Small intestine (tissue), 16 donors: ENCODE measurements around the gene SSX1. TPM values are rescaled to one million over a fixed set of nuclear protein-coding genes. Genes with fewer than 3 reads are reported as not detected.
"Not testable (repeated sequence)": the region's sequence is repeated elsewhere in the genome, so short reads cannot be mapped to it uniquely, and the experiment has no call there.

Experiments
- DNase-seq, 2 donors: peaks; one replicate each; pipeline versions ENCODE4 v3.0.0 to v3.0.0-alpha.2; 2013
- FAIRE-seq: peaks from 2 replicates; lab custom pipeline; 2012; peaks lifted over from hg19 to GRCh38; lab: Jason Lieb, UNC
- H3K27ac ChIP-seq, 3 donors: one replicate each; pipeline ENCODE4 v1.5.1; 2013; ENCODE audit warnings: low read length in 2 of 3, mild to moderate bottlenecking in 2 of 3, control low read depth in 1 of 3, inconsistent platforms in 1 of 3, low read depth in 1 of 3, moderate library complexity in 1 of 3
- H3K27me3 ChIP-seq, 3 donors: one replicate each; pipeline ENCODE4 v1.6.1; 2013; ENCODE audit warnings: low read length in 3 of 3, inconsistent platforms in 1 of 3; ENCODE audit not compliant: control insufficient read depth in 3 of 3, insufficient read depth in 3 of 3
- H3K36me3 ChIP-seq, 3 donors: one replicate each; pipeline ENCODE4 v1.6.1; 2013; ENCODE audit warnings: low read length in 3 of 3, inconsistent platforms in 1 of 3, low read depth in 1 of 3, mild to moderate bottlenecking in 1 of 3, moderate library complexity in 1 of 3; ENCODE audit not compliant: control insufficient read depth in 3 of 3, insufficient read depth in 2 of 3
- H3K4me1 ChIP-seq, 3 donors: one replicate each; pipeline ENCODE4 v1.6.1; 2013; ENCODE audit warnings: low read length in 2 of 3, inconsistent platforms in 1 of 3, low read depth in 1 of 3, mild to moderate bottlenecking in 1 of 3, moderate library complexity in 1 of 3; ENCODE audit not compliant: control insufficient read depth in 3 of 3, insufficient read depth in 2 of 3
- H3K4me3 ChIP-seq, 3 donors: one replicate each; pipeline ENCODE4 v1.5.1; 2013; ENCODE audit warnings: low read length in 3 of 3, control low read depth in 1 of 3, inconsistent platforms in 1 of 3, low read depth in 1 of 3, mild to moderate bottlenecking in 1 of 3, moderate library complexity in 1 of 3
- H3K9me3 ChIP-seq, 2 donors: one replicate each; pipeline ENCODE4 v1.6.1; 2013; ENCODE audit warnings: low read depth in 1 of 2, low read length in 1 of 2; ENCODE audit not compliant: control insufficient read depth in 2 of 2, insufficient read depth in 1 of 2
- WGBS, 3 donors: extraction: QIAGEN DNeasy Blood & Tissue Kit; methylation state at CpG; one replicate each; pipeline ENCODE4 v1.1.7; 2013; 5-methylcytosine and 5-hydroxymethylcytosine counted together
- long read RNA-seq, 10 donors: transcript quantifications; one replicate each; lab custom pipeline, GENCODE V29; 2026
- polyA plus RNA-seq, 4 donors: library from polyadenylated mRNA; stranded (reverse) in 3 of 4; unstranded in 1 of 4; fragments of 200-250 nt in 3 of 4; fragments of 120-200 nt in 1 of 4; gene quantifications; one replicate each; pipeline versions ENCODE4 v1.2.1 to v1.2.3, GENCODE V29; 2013
- donor health status: healthy with polysubstance abuse.
- donor health status: control.
- donor health status: control.
- donor health status: Bipolar disorder and iron deficiency.
- donor health status: healthy.

Gene SSX1
- not detected for polyA plus RNA-seq
- long read RNA-seq, donor 1 = 0 reads
- long read RNA-seq, donor 2 = 0 reads
- long read RNA-seq, donor 3, partial matches to known transcripts = 0 of 5 reads
- long read RNA-seq, donor 3, other reads (novel, unspliced or antisense) = 5 of 5 reads
- long read RNA-seq, donor 4 = 0 reads
- long read RNA-seq, donor 5 = 0 reads
- long read RNA-seq, donor 6 = 0 reads
- long read RNA-seq, donor 7 = 0 reads
- long read RNA-seq, donor 8 = 0 reads
- long read RNA-seq, donor 9 = 0 reads
- long read RNA-seq, donor 10 = 0 reads

GRCh38 chrX:48255062-48255796, at the start of gene SSX1:
TSS of gene SSX1 (plus strand) at chrX:48255392. CDS start at chrX:48257242, 1,850 bp downstream.
- not testable (repeated sequence) for H3K9me3 ChIP-seq, DNase-seq, FAIRE-seq, H3K27ac ChIP-seq, H3K4me3 ChIP-seq, H3K36me3 ChIP-seq, H3K27me3 ChIP-seq, H3K4me1 ChIP-seq
- 91 to 93% (median 92%) methylated on average over 19 to 20 of the region's 20 CpGs for WGBS, 3 donors

- H3K4me3 ChIP-seq, H3K9me3 ChIP-seq, FAIRE-seq, H3K27ac ChIP-seq, DNase-seq, H3K27me3 ChIP-seq, H3K36me3 ChIP-seq, H3K4me1 ChIP-seq: not testable (repeated sequence)
- 28 to 60% (median 31%) methylated on average over 4 of the region's 4 CpGs for WGBS, 3 donors
These were observed 40.9 kb upstream of the SSX1 start for GRCh38 chrX:48214341-48214740.

GRCh38 chrX:48224196-48224595, 31.0 kb upstream of the SSX1 start:
- H3K27me3 ChIP-seq, H3K27ac ChIP-seq, H3K4me3 ChIP-seq, H3K4me1 ChIP-seq, H3K9me3 ChIP-seq, H3K36me3 ChIP-seq, FAIRE-seq, DNase-seq: not testable (repeated sequence)
- WGBS, 3 donors = 76 to 91% (median 87%) methylated on average over 4 of the region's 4 CpGs

- not testable (repeated sequence) for H3K27me3 ChIP-seq, FAIRE-seq, H3K27ac ChIP-seq, H3K4me1 ChIP-seq, H3K9me3 ChIP-seq, H3K36me3 ChIP-seq, H3K4me3 ChIP-seq
- 21 to 31% (median 31%) methylated on average over 5 to 6 of the region's 6 CpGs for WGBS, 3 donors
- DNase-seq = peak in 1 of 2 donors; percentile 1
These were observed 2.2 kb upstream of the SSX1 start for GRCh38 chrX:48252945-48253344.

- not testable (repeated sequence) for H3K4me3 ChIP-seq, H3K27me3 ChIP-seq, H3K4me1 ChIP-seq, H3K36me3 ChIP-seq, DNase-seq, H3K27ac ChIP-seq, H3K9me3 ChIP-seq, FAIRE-seq
These were observed 19.2 kb downstream of the SSX1 start for GRCh38 chrX:48274365-48274764.

GRCh38 chrX:48278958-48279357, 23.8 kb downstream of the SSX1 start:
- Histone ChIP-seq H3K4me3 (no peak overlapping the region), H3K27me3 (no peaks in the 10 kb centered on the region), H3K27ac (no peak overlapping the region), H3K36me3 (no peaks in the 10 kb centered on the region), H3K4me1 (no peaks in the 10 kb centered on the region), H3K9me3 (no peaks in the 10 kb centered on the region)
- FAIRE-seq (no peak), DNase-seq (no peak)
- WGBS, 3 donors = 71 to 84% (median 77%) methylated on average over 9 of the region's 9 CpGs

GRCh38 chrX:48280729-48281128, 25.5 kb downstream of the SSX1 start:
- DNase-seq, FAIRE-seq, H3K9me3 ChIP-seq, H3K36me3 ChIP-seq, H3K4me3 ChIP-seq, H3K27ac ChIP-seq, H3K27me3 ChIP-seq, H3K4me1 ChIP-seq: not testable (repeated sequence)
- 79 to 92% (median 81%) methylated on average over 3 of the region's 3 CpGs for WGBS, 3 donors

- 88 to 91% (median 91%) methylated on average over 11 of the region's 11 CpGs for WGBS, 3 donors
- no peaks in the 10 kb centered on the region for H3K9me3 ChIP-seq
- H3K36me3 ChIP-seq = no peaks in the 10 kb centered on the region
- FAIRE-seq (no peak), DNase-seq (no peak)
- H3K4me3 ChIP-seq = no peak overlapping the region
- H3K27ac ChIP-seq = no peak overlapping the region
- no peaks in the 10 kb centered on the region for H3K4me1 ChIP-seq
- H3K27me3 ChIP-seq = no peaks in the 10 kb centered on the region
These were observed 51.0 kb downstream of the SSX1 start for GRCh38 chrX:48306175-48306574.
